CD1c-positive myeloid dendritic cell (primary cell): ENCODE measurements around the gene ERC2.

ENCODE experiments used
- DNase-seq: peaks from one replicate; pipeline ENCODE4 v3.0.0-alpha.2; 2016; ENCODE audit errors: extremely low spot score

The ERC2 gene

DNA sequence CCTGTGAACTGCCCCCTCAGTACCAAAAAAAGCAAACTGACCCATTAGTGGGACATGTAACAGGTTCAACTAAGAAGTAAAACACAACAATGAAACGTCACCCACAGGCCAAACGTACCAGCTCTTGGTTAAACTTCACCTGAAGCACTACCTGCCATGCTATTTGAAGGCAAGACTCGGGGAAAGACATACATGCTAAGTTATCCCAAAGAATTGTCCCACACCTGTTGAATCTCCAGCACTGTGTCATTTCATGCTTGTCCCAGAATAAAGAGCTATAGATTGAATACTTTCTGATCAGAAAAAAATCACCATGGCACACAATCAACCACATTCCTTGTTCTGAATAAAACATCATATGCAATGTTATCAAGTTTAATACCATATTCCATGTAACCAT is 785.8 kb downstream of the ERC2 start:
- no peak for DNase-seq

DNA sequence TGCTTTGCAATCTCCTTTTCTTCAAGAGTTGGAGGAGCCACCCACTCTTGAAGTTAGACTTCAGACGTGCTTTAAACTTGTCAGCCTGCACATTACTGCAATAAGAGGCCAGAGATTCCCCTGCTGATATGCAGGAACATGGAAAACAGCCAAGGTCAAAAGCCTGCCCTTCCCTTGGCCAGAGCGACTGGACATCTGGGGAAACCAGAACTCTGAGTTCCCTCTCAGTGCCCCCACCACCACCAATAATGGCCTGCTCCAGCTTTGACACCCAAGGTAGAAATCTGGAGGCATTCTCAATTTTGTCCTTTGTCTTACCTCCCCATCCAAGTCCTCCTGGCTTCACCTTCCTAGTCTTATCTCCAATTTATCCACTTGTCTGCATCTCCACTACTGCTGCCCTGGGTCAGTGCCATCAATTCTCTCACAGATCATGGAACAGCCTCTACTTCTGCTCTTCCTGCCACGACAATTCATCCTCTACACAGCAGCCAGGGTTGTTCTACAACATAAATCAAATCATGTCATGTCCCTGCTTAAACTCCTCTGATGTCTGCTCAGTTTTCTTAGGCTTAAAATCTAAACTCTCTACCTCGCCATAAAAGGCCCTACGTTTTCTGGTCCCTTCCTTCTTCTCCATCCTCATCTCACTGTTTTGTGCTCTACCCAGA is 789.6 kb downstream of the ERC2 start:
- no peak for DNase-seq

DNA sequence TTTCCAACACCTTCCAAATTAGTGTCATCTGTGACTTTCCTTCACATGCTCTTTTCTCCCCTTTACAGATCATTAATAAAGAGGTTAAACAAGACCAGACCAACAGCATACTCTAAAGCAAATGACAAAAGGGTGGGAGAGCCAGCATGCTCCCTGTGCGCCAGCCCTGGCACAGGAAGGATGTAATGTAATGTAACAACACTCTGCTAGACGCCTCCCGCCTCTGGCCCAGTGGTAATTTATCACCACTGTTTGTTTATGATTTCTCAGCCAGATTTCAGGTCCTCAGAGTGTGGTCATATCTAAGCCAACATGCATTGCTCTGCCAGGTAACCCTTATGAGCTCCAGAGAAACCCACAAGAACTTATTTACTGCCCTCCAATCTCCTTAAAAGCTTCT is 791.6 kb downstream of the ERC2 start:
- DNase-seq, result no peak

DNA sequence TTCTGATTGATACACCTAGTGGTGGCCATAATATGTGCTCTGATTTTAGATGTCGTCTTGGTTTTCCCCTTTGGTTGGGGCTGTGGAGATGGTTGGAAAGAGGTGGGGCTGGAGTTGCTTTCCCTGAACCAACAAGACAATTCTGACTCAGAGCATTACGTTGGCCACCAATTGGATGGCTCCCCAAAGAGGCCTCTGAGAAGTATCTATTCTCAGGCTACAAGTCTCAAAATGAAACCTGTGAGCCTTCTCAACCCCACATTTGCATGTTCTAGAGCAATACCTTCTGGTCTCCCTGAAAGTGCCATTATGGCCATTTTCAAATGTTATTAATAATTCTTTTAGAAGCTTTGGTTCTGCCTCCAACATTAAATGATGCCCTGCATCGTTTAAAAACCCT is 792.8 kb downstream of the ERC2 start:
- DNase-seq, result no peak

DNA sequence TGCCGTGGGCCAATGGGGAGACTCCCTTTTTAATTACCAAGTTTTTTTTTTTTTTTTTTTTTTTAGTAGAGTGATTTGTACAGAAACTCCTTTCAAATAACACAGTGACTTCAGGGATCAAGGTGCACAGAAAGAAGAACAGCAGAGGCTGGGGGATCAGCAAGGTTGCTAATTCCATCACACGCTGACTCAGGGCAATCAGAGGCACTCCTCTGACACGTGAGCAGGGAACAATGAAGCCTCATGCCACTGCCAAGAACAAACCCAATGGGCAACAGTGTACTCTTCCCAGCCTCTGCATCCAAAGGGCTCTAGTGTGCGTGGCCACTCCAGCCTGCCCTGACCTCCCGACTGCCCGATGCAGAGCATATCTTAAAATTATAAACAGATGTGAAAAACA is 794.5 kb downstream of the ERC2 start:
- no peak for DNase-seq

DNA sequence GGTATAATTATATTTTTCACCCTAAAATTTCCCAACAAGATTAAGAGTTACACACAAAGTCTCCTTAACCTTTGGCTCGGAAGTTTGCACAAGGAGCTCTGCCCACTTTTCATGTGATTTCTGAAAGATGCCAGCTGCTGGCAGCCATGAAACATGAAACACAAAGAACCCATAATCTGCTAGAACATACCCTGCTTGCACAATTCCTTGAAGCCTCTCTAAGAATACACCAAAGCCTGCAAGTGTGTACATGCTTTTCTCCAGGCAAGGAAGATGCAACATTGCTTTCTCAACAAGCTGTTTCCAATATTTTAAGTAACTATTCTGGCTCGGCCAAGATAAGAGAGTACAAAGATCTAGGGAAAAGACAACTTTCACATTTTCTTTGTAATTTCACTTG is 799.1 kb downstream of the ERC2 start:
- DNase-seq, result no peak

DNA sequence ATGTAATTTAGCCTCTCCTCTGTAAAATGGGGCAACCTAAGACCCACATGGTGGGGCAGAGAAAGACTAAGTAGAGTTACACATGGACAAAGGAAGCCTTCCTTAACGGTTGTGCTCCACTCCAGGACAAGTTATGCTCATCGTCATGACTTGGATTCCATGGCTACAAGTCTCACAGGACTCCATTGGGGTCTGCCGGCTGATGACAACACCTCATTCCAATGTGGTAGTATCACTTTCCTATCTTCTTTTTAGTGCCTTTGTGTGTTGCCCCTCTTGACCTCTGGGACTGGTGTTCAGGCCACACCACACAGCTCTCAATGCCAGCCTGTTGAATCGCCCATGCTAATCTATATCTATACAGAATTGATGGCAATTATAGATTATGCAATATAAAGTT is 799.9 kb downstream of the ERC2 start:
- DNase-seq, result no peak

DNA sequence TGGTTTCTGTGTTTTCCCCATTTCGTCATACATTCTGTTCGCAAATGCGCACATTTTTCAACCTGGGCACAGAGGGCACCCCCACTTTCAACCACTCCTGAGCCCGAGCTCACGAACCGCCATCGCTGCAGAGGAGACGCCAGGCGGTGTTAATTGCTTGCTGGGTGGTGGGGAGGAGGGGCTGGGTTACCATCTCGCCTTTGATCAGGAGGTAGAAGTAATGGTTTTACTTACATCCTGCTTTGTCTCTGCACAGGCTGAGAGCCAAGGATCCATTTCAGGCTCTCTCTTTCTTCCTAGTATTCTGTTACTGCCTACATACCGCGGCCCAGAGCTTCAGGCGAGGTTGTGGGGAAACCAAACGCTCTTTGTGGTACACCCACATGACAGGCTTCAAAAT is 803.9 kb downstream of the ERC2 start:
- DNase-seq, result no peak

DNA sequence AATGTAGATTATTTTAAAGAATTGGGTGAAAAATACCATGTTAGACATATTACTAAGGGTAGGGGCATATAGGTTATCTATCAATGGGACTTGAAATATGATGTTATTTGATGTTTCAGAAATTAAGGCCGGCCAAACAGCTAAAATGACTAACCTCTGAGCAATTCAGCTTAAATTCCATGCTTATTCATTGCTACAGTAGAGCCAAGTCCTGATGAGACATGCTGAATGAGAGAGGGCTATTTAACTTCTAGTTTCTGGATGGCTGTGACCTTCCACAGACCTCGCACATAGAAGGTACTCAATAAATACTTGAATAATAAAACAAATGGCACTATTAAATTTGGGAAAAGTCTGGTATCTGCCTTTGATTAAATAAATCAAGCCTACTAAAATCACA is 805.6 kb downstream of the ERC2 start:
- no peak for DNase-seq

DNA sequence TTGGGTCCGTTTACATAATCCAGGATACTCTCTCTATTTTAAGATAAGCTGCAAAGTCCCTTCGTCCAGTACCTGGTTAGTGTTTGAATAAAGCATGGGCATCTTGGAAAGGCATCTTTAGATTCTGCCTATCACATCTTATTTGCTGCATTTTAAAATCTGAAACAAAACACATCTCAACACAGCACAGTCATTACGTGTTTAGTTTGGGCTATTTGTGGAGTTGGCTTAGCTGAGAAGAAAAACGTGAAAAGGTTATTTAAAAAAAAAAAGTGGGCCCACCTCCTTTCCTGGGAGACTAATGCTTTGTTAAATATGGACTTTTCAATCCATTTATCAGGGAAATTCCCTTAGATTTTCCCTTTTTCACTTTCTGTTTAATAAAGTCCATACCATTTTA is 806.7 kb downstream of the ERC2 start:
- DNase-seq, result no peak

DNA sequence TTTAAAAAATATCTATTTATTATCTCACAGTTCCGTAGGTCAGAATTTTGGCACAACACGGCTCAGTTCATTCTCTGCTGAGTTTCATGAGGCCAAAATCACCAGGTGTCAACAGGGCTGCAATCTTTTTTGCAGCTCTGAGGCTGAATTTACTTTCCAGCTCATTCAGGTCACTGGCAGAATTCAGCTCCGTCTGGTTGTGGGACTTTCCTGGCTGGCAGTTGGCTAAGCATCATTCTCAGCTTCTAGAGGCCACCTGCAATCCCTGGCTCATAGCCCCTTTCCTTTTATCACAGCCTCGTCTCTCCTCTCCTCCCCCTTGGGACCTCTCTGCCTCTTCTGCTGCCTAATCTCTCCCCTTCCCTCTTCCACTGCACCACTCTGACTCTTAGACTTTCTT is 807.1 kb downstream of the ERC2 start:
- DNase-seq, result no peak

DNA sequence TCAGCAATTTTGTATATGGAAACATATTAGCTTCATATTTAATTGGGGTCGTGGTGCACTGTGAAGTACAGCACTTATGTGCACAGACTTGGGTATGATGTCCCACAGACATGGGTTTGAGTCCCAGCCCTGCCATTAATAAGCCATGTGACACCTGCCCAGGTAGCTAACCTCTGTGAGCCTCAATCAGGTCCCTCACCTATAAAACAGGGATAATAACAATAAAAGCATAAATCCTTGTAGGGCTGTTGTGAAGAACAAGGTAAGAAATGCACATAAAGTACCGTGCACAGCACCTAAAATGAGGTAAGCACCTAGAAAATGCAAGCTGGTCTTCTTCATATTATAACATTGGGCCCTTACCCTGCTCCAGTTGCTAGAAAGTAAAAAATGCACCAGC is 807.6 kb downstream of the ERC2 start:
- DNase-seq, result no peak

DNA sequence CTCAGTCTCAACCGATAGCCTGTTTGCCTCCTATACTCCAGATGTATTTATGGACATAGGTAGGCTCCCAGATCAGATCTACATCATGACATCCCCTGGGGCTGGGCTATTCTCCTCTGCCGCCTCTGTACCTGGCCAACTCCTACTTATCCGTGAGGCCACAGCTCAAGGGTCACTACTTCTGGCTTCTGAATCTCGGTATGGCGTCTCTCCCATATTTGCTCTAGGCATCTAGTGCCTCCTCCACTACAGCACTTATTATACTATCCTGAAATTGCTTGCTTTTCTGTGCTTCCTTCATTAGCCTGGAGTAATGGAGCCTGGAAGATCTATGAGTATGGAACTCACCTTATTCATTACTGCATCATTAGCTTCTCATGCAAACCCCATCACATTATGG is 808.6 kb downstream of the ERC2 start:
- no peak for DNase-seq

DNA sequence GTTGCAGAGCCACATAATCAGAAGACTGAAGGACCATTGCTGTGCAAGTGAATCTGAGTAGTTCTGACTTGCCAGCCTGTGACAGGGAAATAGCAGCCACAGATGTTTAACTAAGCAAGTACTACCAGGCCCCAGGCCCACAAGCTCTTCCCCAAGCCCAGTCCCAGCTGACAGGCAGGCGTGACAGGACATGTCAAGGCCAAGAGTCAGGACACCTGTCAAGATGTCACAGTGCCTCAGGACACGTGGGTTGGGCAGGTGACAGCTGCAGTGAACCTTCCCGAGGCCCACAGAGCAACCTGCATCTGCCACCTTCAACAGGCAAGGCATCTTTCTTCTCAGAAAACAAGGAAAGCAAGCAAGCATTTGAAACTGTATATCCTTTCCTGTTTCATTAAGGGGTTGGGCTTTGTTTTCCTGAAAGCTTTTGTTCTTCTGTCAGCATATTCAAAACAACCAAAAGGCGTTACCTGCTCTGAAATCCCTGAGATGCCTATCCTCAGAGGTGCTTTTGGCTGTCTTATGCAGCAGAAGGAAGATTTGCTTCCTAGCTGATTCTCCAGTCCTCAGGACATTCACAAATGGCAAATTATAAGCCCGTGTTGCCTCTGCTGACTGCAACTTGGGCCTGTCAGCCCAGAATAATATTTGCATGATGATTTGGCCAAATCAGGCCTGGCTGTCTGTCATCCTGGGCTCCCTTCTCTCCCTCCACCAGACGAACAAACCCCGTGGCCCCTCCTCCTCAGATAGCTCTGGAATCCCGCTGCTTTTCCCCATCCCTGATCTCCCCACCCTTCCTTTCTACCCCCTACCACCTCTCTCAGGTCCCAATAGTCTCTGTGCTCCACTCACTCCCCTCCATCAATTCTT is 809.3 kb downstream of the ERC2 start:
- no peak for DNase-seq

DNA sequence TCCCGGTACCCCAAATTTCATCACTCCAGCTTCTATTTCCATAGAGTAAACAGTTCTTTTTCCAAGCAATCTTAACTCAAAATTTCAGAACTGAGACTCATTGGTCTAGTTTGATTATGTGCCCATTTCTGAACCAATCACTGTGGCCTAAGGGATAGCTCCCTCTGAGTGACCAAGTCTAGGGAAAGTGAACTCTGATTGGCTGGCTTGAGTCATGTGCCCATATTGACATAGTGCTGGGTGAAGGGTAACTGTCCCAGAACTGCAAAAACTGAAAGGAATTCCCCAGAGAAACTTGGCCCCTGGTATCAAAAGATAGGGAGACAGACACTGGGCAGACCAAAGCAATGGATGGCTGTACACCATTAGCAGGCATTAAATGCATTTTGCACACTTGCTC is 810.0 kb downstream of the ERC2 start:
- no peak for DNase-seq

DNA sequence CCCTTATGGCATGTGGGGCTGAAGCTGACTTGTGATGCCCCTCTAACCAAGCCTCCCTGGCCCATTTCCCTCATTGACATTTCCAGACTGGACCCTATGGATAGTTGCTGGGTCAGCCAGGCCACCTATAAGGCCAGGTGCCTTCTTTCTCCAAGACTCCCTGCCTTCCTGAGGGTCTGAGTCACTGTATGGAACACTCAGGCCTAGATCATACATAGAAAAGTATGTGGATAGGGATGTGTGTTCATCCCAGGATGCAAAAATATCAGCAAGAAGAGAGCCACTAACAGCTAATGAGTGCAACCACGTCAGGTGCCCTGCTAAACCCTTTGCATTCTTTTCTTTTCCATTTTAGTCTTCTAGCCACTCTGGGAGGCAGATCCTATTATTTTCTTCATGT is 812.7 kb downstream of the ERC2 start:
- no peak for DNase-seq

DNA sequence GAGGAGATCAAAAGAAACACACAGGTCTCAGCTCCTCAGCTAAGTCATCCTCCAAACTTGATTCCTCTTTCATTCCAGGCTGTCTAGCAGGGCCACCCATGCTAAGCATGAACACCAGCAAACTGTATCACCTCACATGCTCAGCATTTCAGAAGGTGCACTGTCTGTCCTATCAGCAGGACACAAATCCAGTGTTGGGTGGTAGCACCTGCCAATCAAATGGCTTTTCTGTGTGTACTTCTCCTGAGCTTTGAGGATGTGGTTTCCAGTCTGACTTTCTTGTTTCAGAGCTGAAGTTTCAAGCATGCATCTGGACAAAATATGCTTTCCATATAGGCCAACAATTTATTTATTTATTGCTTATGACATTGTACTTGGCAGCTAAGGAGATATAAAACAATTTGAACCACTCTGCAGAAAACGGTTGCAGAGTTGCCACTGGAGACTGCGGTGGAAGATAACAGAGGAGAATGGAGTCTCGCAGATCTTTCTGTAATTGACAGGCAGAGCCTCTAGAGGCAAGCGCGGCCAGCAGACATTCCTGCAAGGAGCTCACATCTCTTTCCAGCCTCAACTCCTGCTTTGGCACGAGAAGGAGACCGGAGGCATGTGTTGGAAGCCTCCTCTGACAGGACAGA is 814.0 kb downstream of the ERC2 start:
- no peak for DNase-seq

DNA sequence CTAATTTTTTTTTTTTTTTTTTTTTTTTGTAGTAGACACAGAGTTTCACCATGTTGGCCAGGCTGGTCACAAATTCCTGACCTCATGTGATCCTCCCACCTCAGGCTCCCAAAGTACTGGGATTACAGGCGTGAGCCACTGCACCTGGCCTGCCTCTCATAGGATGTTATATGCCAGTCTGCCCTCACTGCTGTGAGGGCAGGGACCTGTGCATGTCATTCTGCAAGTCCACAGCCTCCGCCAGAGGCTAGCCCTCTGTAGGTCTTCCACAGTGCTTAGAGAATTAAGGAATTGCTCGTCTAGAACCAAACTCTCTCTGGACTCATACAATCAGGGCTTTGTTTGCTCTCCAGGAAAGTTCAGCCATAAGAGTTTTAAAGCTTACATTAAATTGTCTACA is 817.3 kb downstream of the ERC2 start:
- no peak for DNase-seq

DNA sequence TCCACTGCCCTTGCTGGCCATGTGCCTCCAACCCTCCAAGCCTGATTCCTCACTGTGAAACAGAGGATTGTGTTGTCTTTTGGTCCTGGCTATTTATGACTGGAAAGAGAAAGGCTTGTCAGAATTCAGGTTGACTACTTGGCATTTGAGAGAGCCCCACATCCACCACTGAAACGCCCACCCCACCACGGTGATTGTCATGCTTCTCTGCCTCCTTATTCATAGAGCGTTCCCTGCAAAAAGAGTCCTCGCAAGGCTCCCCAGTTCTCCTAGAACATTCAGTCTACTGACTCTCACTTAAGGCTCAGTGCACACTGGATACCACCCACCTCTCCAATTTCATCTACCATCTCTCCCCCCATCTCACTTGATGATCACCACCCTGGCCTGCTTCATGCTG is 818.3 kb downstream of the ERC2 start:
- no peak for DNase-seq

DNA sequence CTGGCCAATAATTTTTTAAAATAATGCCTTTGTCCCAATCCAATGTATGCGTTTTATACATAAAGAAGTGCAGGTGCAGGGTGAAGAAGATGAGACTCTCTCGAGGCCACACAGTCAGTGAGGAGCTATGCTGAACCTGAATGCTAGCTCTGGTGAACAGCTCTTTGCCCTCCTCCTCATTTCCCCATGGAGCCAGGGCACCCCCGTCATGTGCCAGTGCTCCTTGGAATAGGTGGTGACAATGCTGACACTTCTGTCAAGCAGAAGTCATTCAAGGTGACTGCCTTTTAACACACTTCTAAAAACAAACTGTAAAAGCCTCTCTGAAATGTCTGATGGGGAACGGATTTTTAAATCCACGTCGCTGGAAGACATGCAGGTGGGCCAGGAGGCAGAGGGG is 818.7 kb downstream of the ERC2 start:
- DNase-seq, result no peak

DNA sequence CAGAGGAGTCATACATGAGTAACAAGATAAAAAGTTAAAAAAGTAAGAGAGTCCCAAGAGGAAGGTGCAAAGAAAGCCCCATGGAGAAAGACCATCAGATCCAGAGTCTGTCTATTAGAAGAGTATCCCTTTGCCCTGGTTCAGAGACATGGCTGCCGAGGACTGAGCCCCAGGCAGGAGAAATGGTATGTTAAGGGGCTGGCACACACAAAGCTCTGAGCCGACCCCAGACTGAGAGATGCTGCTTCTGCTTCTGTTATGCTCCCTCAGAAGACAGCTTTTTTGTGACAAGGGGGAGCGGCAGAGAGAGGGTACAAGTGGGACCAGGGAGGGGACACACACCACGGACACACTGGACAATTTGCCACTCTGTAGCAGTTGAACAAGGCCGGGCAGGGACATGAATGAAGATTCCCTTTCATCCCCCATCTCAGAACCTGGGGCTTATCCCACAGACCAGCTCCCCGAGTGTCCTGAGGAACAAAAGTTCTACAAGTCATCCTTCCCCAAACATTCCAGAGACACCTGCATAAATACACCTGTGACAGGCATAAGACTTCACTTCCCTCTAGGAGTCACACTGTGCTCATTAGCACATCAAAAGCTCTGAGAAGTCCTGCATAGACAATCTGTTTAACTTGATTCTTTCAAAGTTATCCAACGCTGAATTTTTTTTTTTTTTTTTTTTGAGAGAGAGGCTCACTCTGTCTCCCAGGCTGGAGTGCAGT is 819.5 kb downstream of the ERC2 start:
- no peak for DNase-seq

DNA sequence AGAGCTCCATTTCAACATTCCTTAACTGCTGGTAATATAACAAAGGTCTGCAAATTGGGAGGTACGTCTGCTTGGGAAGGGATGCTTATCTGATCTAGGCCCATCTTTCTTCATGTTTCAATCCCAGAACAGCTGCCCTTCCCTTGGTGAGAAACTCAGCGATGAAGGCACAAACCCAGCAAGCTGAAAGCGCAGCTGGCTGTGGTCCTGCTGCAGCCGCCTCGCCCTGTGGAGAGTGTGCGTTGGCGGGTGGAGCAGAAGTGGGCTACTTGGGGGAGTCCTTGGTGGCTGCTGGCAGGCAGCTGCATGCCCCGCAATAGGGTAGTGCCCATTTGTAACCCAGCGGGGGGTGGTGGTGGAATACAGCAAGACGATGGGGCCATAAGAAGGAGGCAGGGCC is 820.6 kb downstream of the ERC2 start:
- no peak for DNase-seq
